ENCODE results near the gene KRTAP10-3.
"Not testable (repeated sequence)": the region's sequence is repeated elsewhere in the genome, so short reads cannot be mapped to it uniquely, and the experiment has no call there.

KRTAP10-3 gene

DNA sequence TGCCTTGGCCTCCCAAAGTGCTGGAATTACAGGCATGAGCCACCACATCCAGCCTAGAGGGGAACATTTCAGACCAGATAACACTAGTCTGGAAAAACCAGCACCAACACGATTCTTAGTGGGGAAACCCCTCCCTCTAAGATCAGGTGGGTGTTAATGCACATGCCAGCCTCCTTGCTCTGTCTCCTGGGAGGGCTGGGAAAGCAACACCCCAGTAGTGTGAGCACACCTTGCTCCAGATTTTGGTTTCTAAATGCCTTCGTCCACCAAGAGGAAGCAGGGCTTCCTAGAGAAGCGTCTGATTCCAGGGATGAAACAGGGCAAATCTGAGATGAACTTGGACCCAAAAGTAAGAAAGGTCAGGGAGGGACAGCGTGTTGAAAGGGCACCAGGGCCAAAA, 12.7 kb upstream of the KRTAP10-3 start:
- no peak for DNase-seq (ENCODE audit: low spot score)

DNA sequence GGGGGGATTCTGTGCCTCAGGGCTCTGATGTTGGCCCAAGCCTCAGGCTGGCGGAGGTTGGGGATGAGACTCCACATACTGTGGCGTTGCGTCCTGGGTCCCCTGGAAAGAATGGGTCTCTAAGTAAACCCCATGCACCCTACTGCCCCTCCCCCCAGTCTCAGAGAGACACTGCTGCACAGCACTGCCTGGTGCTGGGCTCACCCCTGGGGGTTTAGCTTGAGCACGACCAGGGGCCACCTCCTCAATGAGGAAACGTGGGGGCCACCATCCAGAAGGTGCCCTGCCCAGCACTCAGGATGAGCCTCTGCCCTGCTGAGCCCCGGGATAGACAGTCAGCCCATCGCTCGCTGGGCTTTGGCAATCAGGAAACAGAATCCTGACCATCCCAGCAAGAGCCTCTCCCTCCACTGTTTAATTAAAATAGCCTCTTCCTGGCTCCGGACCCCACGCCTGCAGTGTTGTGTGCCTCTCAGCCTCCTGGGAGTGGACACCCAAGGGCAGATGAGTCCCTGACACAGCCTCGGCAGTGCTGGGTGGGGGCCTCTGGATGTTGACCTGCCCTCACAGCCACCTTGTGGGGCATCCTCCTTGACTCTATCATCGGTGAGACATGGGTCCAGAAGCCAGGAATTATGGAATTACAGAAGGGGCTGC, 11.4 kb upstream of the KRTAP10-3 start:
- DNase-seq (ENCODE audit: low spot score) = no peak

DNA sequence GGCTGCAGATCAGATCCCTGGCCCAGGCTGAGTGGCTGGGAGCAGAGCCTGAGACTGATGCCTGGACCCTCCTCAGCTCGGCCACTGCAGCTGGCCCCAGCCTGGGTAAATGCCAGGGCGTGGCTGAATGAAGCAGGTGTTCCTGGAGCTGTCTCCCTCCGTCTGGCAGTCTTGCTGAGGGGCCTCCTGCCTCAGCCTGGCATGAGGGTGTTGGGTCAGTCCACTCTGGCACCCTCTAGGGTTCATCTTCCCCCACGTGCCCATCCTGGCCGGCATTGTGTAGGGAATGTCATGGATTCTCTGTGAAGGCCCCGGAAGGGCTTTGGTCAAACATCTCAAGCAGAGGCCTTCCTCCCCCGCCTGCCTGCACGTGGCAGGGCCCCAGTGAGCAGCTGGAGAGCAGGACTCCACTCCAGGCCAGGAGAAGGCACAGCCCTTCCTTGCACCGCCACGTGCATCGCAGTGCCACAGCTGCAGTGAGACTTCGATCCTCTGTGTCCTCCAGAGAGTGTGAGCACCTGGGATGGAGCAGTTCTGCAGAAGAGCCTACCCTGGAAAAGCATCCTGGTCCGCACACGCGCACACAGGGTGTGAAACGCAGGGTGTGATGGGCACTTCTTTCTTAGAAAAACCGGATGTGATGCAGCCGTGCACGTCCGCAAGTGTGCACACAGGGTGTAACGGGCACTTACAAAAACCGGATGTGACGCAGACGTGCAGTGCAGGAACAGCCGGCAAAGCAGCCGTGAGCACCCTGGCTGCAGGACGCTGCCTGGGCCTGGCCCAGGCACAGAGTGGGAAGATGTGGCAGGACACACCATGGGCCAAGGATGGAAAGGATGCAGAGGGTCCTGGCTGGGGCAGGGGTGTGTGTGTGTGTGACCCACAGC, 10.3 kb upstream of the KRTAP10-3 start:
- no peak for DNase-seq (ENCODE audit: low spot score)

DNA sequence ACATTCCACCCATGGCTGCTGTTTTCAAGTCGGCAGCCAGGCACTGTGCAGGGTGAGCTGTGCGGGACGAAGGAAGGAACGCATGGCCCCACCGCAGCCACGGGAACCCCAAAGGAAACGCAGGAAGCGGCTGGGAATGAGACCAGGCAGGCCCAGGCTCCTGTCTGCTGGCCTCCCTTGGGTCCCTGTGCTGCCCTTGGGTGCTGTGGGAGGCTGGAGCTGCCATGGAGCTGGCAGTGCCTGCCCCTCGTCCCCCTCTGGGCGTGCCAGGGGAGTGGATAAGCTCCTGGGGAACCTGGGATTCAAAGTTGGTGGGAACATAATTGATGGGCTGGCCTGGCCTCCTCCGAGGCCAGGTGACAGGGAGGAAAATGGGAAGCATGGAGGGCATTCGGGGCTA, 9.7 kb upstream of the KRTAP10-3 start:
- no peak for DNase-seq (ENCODE audit: low spot score)

DNA sequence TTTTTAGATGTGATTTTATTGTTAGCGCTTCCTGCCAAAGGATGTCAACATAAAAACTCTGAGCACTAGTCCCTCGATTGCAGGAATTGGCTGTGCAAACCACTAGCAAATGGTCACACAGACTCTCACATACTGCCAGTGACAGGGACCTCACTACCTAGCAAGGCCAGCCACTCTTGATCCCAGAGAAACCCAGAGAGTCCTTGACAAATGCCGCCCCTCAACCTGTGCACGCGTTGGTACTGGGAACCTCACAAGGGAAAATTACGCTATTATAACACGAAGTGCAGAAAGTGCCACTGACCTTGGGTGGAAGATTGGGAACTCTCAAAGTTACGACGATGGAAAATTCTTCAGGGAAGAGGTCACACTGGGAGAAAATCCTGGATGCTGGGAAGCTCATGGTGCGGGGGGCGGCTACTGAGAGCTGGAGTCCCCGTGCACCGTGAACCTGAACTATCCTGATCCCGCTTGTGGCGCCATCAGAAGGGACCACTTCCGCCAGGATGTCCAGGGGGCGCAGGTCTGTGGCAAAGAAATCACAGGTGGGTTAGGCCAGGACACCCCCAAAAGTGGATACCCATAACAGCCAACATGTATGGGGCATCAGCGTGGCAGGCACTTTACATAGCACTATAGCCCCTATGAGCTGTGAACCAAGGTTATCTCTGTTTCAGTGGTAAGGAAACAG, 9.0 kb upstream of the KRTAP10-3 start:
- no peak for DNase-seq (ENCODE audit: low spot score)

DNA sequence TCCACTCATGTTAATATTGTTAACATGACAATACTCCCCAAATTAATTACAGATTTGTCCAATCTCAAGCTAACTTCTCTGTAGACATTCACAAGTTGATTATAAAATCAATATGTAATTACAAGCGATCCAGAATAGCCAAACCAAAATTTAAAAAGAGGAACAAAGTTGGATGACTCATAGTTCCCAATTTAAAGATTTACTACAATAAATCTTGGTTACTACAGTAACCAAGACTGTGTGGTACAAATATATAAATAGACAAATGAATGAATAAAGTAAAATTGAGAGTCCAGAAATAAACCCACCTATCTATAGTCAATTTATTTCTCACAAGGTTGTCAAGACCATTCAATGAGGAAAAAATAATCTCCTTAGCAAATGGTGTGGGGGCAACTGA, 7.8 kb upstream of the KRTAP10-3 start:
- DNase-seq (ENCODE audit: low spot score) = no peak

DNA sequence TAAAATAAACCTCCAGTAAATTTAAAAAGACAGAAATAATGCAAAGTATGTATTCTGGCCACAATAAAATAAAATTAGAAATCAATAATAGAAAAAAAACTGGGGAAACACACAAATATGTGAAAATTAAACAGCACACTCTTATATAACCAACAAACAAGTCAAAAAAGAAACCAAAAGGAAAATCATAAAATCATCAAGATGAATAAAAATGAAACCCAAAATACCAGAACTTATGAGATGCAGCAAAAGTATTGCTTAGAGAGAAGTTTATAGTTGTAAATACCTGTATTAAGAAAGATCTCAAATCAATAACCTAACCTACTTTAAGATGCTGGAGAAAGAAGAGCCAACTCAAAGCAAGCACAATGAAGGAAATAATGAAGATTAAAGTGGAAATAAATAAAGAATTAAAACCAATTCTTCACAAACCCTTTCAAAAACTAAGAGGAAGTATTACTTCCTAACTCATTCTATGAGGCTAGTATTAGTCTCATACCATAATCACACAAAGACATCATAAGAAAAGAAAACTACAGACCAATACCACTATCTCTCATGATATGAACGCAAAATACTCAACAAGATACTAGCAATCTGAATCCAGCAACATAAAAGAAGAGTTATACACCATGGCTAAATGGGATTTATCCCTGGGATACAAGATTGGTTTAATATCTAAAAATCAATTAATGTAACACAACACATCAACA, 6.4 kb upstream of the KRTAP10-3 start:
- no peak for DNase-seq (ENCODE audit: low spot score)

DNA sequence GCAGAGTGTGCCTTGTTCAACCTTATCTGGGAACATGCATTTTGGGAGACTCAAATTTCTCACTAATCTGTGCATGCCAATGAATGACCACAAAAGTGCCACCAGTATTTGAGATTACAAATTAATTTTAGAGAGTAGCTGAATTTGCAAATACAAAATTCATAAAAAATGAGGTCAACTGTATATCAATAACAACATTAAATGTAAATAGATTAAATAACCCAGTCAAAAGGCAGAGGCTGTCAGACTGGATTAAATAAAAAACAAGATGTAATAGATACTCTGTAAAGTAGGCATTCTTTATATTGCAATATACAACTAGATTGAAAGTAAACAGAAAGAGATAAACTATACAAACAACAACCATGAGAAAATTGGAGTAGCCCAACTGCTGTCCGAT, 5.5 kb upstream of the KRTAP10-3 start:
- no peak for DNase-seq (ENCODE audit: low spot score)

DNA sequence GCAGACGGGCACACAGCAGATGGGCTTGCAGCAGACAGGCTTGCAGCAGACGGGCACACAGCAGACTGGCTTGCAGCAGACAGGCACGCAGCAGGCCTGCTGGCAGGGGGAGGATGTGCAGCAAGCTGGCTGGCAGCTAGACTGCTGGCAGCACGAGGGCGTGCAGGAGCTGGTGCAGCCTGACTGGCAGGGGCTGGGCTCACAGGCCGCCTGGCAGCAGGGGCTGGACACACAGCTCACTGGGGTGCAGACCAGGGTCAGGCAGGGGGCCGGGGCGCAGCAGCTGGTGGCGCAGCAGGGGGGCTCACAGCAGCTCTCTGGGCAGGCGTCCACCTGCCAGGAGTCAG, 293 bp downstream of the KRTAP10-3 start:
- DNase-seq (ENCODE audit: low spot score) = not testable (repeated sequence)

DNA sequence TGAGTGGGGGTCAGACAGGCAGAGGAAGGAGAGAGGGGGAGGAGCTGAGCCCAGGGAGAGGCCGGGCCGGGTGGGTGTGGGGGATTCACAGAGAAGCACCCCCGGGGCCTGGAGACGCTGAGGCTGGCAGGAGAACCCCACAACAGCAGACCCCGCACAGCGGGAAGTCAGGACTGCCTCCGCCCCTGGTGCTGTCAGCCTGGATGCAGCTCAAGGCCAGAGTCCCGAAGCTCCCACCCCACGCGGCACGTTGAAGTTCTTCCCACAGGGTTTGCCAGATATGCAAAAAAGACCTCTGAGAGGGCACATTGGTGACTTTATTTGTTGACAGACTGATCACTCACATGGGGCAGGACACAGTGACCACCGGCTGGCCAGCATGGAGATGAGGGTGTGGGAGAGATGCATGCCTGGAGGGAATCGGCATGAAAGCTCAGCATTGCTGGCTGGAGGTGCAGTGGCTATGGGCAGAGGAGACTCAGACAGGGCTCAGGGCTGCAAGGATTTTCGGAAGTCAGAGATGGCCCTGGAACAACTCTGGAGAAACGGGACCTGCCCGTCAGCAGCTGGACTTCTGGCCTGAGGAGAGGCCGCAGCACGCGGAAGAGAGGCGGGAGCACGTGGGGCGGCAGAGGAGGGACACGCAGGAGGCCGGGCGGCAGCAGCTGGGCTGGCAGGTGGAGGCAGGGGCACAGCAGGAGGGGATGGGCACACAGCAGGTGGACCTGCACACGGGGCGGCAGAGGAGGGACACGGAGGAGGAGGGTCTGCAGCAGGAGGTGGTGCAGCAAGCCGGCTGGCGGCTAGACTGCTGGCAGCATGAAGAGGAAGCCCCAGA, 885 bp downstream of the KRTAP10-3 start:
- DNase-seq (ENCODE audit: low spot score) = no peak

DNA sequence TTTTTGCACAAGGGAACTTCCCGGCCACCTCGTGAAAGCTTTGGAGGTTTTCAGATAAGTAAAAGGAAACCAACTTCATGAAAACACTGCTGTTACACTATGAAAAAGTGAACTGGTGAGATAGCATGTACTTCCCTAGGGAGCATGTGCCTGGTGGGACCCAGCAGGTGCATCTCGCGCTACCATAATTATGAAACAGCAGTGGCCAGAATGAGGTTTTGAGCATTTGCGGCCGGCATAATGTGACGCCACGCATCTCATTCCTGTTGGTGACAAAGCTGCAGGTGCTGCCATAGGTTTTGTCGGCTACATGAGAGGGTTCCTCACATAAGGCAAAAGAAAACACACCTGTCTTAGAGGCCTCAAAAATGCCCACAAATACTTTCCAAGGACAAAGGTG, 1.7 kb downstream of the KRTAP10-3 start:
- no peak for DNase-seq (ENCODE audit: low spot score)

DNA sequence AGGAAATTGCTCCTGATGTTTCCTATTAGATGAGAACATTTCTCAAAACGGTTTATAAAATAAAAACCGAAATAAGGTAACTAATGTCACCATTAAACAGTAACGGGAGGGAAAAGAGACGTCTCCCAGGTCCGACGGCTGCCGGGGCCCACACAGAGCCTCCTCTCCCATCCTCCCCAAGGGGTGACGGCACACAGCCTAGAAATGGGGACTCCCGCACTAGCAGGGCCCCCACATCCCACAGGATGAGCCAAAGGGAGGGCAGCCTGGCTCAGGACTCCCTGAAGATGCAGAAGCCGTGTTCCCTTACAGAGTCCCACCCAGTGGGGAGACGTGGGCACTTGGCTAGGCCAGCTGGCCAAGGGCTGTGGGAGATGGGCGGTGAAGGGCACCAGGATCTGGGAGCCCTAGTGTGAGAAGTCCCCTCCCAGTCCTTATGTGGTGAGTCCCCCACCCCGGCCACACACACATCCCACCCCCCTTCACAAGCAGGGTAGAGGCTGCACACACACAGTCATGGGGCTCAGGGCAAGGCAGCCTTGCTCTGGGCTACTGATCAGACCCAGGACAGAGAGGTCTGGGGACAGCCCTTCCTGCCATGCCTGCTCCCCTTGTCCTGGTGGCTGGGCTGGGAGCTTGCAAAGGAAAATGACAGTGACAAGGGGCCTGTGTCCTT, 3.3 kb downstream of the KRTAP10-3 start:
- DNase-seq (ENCODE audit: low spot score) = no peak

DNA sequence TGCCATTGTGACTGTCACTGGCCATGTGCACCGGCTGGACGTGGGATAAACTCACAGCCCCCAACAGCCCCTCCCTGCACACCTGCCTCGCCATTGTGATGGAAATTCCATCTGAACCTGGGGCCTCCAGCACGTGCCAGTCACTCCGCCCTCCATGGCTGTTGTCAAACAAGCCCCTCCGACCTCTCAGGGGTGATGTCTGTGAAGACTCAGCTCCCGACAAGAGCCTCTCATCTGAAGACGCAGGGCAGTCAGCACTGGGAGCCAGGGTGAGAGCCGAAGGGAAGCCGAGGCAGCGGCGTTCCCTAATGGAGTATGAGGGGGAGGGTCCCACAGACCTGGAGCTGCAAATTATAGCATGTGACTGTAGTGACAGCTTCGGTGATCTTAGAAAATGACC, 5.9 kb downstream of the KRTAP10-3 start:
- no peak for DNase-seq (ENCODE audit: low spot score)

DNA sequence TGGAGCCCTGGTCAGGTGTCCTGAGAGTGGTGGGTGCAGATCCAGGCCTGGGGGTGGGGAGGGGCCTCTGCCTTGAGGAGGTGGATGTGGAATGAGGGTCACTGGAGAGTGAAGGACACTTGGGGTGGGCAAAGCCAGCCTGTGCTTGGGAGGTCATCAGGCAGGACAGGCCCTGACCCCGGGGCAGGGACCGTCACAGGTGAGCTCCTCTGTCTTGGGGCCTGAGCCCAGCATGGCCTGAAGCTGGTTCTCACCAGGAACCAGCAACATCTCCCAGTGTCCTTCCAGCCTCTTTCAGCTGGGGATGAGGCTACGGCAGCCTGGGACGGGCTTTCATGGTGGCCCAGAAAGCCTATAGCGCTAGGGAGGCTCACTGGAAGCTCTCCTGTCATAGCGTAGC, 6.5 kb downstream of the KRTAP10-3 start:
- no peak for DNase-seq (ENCODE audit: low spot score)

DNA sequence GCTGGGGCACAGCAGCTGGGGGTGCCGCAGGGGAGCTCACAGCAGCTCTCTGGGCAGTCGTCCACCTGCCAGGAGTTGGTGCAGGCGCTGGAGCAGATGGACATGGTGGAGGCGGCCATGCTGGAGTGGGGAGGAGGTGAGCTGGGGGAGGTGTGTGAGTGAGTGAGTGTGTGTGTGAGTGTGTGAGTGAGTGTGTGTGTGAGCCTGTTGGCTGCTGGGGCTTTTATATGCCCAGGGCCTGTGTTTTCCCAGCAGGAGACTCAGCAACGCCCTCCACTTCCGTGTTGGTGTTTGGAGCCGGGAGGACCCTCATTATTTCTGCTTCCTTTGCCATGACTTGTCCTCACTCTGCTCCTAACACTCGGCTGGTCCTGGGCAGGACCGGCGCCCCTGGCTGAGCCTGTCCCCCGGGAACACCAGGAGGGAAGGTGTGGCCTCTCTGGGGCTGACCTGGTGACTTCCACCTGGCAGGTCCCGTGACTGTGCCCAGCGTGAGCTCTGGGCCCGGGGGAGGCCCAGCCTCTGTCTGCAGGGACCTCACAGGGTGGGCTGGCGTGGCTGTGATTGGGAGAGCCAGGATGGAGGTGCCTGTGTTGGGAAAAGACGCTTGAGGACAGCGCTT, 7.1 kb downstream of the KRTAP10-3 start, which contains the start of gene KRTAP10-2:
TSS of gene KRTAP10-2 (minus strand) at position 166 of the 622 bp plus-strand sequence. CDS start at position 119, 47 bp downstream.
- DNase-seq (ENCODE audit: low spot score) = no peak

DNA sequence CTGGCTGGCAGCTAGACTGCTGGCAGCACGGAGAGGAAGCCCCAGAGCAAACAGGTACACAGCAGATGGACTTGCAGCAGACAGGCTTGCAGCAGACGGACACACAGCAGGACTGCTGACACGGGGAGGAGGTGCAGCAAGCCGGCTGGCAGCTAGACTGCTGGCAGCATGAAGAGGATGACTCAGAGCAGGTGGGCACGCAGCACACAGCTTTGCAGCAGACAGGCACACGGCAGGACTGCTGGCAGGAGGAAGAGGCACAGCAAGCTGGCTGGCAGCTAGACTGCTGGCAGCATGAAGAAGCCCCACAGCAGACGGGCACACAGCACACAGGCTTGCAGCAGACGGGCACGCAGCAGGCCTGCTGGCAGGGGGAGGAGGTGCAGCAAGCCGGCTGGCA, 7.8 kb downstream of the KRTAP10-3 start:
- DNase-seq (ENCODE audit: low spot score) = no peak

DNA sequence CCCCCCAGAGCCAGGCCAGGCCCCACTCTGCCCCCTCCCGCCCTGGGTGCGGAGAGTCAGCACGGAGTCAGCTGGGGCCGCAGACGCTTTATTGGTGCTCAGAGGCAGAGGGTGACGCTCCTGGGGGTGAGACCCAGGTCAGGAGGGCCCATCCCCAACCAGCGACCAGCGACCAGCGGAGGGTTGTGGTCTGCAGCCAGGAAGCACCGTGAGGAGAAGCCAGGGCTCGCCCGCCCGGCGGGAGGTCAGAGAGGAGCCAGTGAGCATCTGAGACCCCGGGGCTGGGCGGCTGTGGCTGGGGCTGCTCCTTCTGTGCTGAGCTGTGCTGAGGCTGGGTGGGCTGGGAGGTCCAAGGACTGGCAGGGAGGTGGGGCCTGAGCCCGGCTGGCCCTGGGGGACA, 8.3 kb downstream of the KRTAP10-3 start:
- not testable (repeated sequence) for DNase-seq (ENCODE audit: low spot score)

DNA sequence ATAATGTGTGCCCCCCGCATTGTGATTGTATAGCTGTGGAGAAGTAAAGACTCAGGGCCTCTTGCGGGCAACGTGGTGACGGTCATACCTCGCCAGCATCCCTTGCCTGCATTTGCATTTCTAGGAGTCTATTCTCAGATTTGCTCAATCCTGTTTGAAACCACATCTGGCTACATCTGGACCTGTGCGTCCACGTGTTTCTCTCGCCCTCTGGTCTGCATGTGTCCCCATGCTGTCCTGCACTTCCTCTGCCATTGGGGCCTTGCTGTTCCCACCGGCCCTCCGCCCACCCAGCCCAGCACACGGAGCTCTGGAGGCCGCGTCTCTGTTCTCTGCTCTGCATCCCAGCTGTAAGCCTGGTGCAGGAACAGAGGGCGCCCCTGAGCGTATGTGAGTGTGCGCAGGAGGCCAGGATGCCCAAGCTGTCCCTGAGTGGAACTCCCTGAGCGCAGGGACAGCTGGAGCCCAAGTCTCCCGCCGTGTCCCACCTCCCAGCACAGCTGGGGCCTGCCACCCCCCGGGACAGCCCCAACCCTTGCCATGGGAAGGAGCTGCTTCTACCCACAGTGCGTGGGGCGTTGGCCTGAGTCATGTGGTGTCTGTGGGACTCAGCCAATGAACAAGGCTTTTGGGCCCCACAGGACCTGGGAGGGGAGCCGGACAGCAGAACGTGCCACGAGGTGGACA, 8.9 kb downstream of the KRTAP10-3 start:
- no peak for DNase-seq (ENCODE audit: low spot score)

DNA sequence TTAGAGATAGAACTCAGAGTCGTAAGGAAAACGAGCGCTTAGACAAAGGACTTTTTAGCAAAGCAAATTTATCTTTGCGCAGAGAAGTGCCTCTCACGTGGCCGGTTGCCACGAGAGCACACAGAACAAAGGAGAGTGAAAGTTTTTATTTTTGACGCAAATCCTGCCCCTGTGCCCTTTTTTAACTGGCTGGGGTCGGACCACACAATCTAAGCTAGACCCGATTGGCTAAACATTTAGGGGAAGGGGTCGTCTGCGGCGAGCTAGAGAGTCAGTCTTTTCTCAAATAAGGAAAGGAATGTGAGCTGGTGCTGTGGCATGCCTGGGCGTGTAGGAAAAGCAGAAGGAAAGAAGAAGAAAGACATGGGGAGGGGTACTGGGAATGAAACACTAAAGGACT, 9.7 kb downstream of the KRTAP10-3 start:
- DNase-seq (ENCODE audit: low spot score) = no peak

DNA sequence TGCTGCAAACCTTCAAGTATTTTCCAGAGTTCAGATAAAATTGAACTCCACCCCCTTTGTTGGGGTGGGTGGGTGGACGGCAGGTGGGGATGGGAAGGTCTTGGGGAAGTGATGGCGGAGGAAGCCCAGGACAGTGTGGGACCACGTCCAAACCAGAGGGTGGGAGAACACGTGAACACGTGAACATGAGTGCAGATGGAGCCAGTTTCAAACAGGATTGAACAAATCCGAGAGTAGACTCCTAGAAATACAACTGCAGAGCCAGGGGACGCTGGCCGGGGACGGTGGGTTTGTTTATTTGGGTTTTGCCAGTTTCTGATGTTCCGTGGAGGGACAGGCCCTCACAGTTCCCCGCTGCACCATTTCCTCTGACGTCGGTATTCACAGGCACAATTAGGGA, 10.2 kb downstream of the KRTAP10-3 start:
- DNase-seq (ENCODE audit: low spot score) = no peak

All from CD4-positive, alpha-beta T cell treated with Interleukin-15 for 4 hours (primary cell).